Adrenal gland (tissue), 12 donors: ENCODE measurements around the gene TIGD3. TPM values are rescaled to one million over a fixed set of nuclear protein-coding genes. Genes with fewer than 3 reads are reported as not detected.

Experiments
- DNase-seq, 7 donors: peaks; one replicate each; pipeline ENCODE4 v3.0.0-alpha.2; 2019 to 2020
- H3K27ac ChIP-seq, 5 donors: fragments of 200-600 bp; sonication (generic) in 4 of 5; 1 replicate in 3 of 5; 2 replicates in 2 of 5; pipeline versions ENCODE4 v1.5.1 to v1.8.0; 2016 to 2020; ENCODE audit warnings: mild to moderate bottlenecking in 1 of 5
- H3K27me3 ChIP-seq: fragments of 200-600 bp; 2 replicates; pipeline ENCODE4 v1.8.0; 2021
- H3K36me3 ChIP-seq, 2 donors: fragments of 200-600 bp; replicated peaks in 1 of 2; 1 replicate in 1 of 2; 2 replicates in 1 of 2; pipeline versions ENCODE4 v1.5.1 to v1.8.0; 2018 to 2022
- H3K4me1 ChIP-seq, 2 donors: fragments of 200-600 bp; replicated peaks in 1 of 2; 1 replicate in 1 of 2; 2 replicates in 1 of 2; pipeline versions ENCODE4 v1.5.1 to v1.8.0; 2018 to 2021
- H3K4me3 ChIP-seq, 4 donors: fragments of 200-600 bp; sonication (generic) in 3 of 4; one replicate each; pipeline ENCODE4 v1.5.1; 2016 to 2018
- H3K9me3 ChIP-seq, 3 donors: fragments of 200-600 bp; sonication (generic) in 1 of 3; replicated peaks in 1 of 3; 1 replicate in 2 of 3; 2 replicates in 1 of 3; pipeline versions ENCODE4 v1.5.1 to v1.8.0; 2016 to 2021
- CTCF ChIP-seq, 6 experiments: fragments of 450-650 bp in 4 of 6; fragments of 200-600 bp in 2 of 6; sonication (generic) in 1 of 6; IDR thresholded peaks; 1 replicate in 5 of 6; 2 replicates in 1 of 6; pipeline versions ENCODE4 v1.5.1 to v1.8.0; 2016 to 2021; ENCODE audit warnings: antibody characterized with exemption in 6 of 6, mild to moderate bottlenecking in 2 of 6, moderate library complexity in 1 of 6
- POLR2A ChIP-seq, 2 donors: fragments of 450-650 bp; IDR thresholded peaks; one replicate each; pipeline ENCODE4 v1.6.1; 2017; ENCODE audit warnings: antibody characterized with exemption in 2 of 2, mild to moderate bottlenecking in 2 of 2, moderate library complexity in 1 of 2
- WGBS, 4 donors: extraction: QIAGEN DNeasy Blood & Tissue Kit in 2 of 4; methylation state at CpG; one replicate each; pipeline versions ENCODE4 v1.1.5 to v1.1.7; 2013 to 2017; 5-methylcytosine and 5-hydroxymethylcytosine counted together
- intact Hi-C, 2 donors: fragments of 100-400 bp; cut with DNase I; formaldehyde crosslinking; loops; one replicate each; pipeline versions ENCODE4 v1.14.1 to v1.15.0; 2022 to 2023
- polyA plus RNA-seq, 3 donors: library from polyadenylated mRNA; stranded (reverse); fragments of 200-250 nt in 2 of 3; fragments of 350-450 nt in 1 of 3; fragmentation: Illumina TruSeq in 1 of 3; extraction: RNeasy Lipid Tissue Mini Kit (QIAGEN cat#74804) in 1 of 3; gene quantifications; one replicate each; pipeline ENCODE4 v1.2.3, GENCODE V29; 2013 to 2014
- total RNA-seq, 9 donors: library from RNA; depleted of rRNA in 4 of 9; stranded (reverse); fragments of >200 nt in 4 of 9; fragments of 120-200 nt in 1 of 9; fragmentation: NEBNext Ultra II Directional in 1 of 9; extraction: Animal tissue kit (Norgen Biotek cat#: 25700) in 1 of 9; gene quantifications; one replicate each; pipeline versions ENCODE4 v1.1.0 to v1.2.4, GENCODE V29; 2013 to 2023
- donor health status: healthy with polysubstance abuse.
- donor health status: Bipolar disorder and iron deficiency.
- donor health status: DM: yes; HTN: yes; CAD: no.
- donor health status: DM: no; HTN: no; CAD: no.
- donor health status: DM: no; HTN: no; CAD: no.
- donor health status: DM: yes; HTN: yes; CAD: no.

Gene TIGD3
- total and polyA plus RNA-seq, 12 donors = 0.11 to 0.96 (median 0.33) TPM; not detected in 1

GRCh38 chr11:65355776-65356393 lies 1.3 kb downstream of the TIGD3 start:
- Histone ChIP-seq H3K4me3 (peak overlapping the region in 2 of 4 donors; percentile 41 to 79), H3K36me3 (peaks cover 0 to 20% of the 10 kb centered on the region in 2 donors), H3K9me3 (no peaks in the 10 kb centered on the region), H3K27ac (peak overlapping the region in 1 of 5 donors; percentile 52), H3K27me3 (no peaks in the 10 kb centered on the region), H3K4me1 (peaks cover 17 to 22% of the 10 kb centered on the region in 2 donors)
- TF ChIP-seq CTCF (IDR thresholded peaks at IDR 0.05) (no peak), POLR2A (IDR thresholded peaks at IDR 0.05) (no peak)
- DNase-seq = peak in 6 of 7 donors; percentile 47 to 80 (median 59)
- intact Hi-C loops = loop anchor here in 1 of 2 donors (5.0 kb wide), 1 partner anchor 156 kb away; no protein-coding TSS in a partner anchor
- 40 to 55% (median 42%) methylated on average over 14 to 35 of the region's 35 CpGs for WGBS, 4 donors

DNA sequence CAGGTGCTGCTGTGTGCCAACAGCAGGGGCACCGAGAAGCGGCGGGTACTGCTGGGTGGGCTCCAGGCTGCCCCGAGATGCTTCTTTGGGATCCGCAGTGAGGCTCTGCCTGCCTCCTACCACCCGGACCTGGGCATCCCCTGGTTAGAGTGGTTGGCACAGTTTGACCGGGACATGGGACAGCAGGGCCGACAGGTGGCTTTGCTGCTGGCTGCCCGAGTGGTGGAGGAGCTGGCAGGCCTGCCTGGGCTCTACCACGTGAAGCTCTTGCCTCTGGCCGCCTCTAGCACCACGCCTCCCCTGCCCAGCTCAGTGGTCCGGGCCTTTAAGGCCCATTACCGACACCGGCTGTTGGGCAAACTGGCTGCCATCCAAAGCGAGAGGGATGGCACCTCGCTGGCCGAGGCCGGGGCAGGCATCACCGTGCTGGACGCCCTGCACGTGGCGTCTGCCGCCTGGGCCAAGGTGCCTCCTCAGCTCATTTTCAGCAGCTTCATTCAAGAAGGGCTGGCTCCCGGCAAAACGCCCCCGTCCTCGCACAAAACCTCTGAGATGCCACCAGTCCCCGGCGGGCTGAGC lies 1.9 kb downstream of the TIGD3 start:
- H3K27ac ChIP-seq = no peak overlapping the region
- peaks cover 0 to 14% of the 10 kb centered on the region in 2 donors for H3K36me3 ChIP-seq
- H3K27me3 ChIP-seq = no peaks in the 10 kb centered on the region
- no peak overlapping the region for H3K4me3 ChIP-seq
- no peak for DNase-seq
- H3K4me1 ChIP-seq = peaks cover 17 to 22% of the 10 kb centered on the region in 2 donors
- WGBS, 4 donors = 90 to 98% (median 91%) methylated on average over 11 to 30 of the region's 30 CpGs
- TF ChIP-seq CTCF (IDR thresholded peaks at IDR 0.05) (no peak), POLR2A (IDR thresholded peaks at IDR 0.05) (no peak)
- intact Hi-C loops = loop anchor here in 1 of 2 donors (5.0 kb wide), 1 partner anchor 156 kb away; no protein-coding TSS in a partner anchor
- no peaks in the 10 kb centered on the region for H3K9me3 ChIP-seq

DNA sequence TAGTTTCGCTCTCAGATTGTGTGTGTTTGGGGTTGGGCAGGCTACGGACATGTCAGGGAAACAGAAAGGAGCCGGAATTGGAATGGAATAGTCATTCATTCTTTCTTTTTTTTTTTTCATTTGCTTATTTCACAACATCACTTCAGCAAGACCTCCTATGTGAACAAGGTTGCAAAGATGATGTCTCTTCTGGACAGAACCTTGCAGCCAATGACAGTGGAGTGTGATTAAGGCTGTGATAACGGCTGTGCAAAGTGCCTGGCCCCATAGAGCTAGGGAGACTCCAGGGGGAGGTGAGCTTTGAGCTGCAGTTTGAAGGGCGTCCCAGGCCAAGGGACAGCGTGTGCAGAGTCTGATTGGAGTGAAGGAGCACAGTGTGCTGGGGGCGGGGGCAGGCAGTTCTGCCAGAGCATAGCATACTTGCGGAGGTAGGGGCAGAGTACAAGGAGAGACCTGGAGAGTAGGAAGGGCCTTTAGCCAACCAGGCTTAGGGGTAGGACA lies 3.4 kb downstream of the TIGD3 start:
- Histone ChIP-seq H3K27me3 (no peaks in the 10 kb centered on the region), H3K4me3 (no peak overlapping the region), H3K4me1 (peaks cover 17 to 22% of the 10 kb centered on the region in 2 donors), H3K36me3 (no peaks in the 10 kb centered on the region), H3K9me3 (no peaks in the 10 kb centered on the region), H3K27ac (no peak overlapping the region)
- intact Hi-C loops = loop anchor here in 1 of 2 donors (5.0 kb wide), 1 partner anchor 154 kb away; no protein-coding TSS in a partner anchor
- peak in 1 of 7 donors; percentile 24 for DNase-seq
- TF ChIP-seq CTCF (IDR thresholded peaks at IDR 0.05) (no peak), POLR2A (IDR thresholded peaks at IDR 0.05) (no peak)
- WGBS, 4 donors = 74 to 81% (median 79%) methylated on average over 8 of the region's 8 CpGs

GRCh38 chr11:65362320-65362931 lies 7.9 kb downstream of the TIGD3 start:
- no peak overlapping the region for H3K27ac ChIP-seq
- H3K4me1 ChIP-seq = peaks cover 7 to 16% of the 10 kb centered on the region in 2 donors
- intact Hi-C loops = no loop called here
- H3K36me3 ChIP-seq = no peaks in the 10 kb centered on the region
- no peak for DNase-seq
- no peak overlapping the region for H3K4me3 ChIP-seq
- WGBS, 4 donors = 75 to 83% (median 79%) methylated on average over 10 of the region's 10 CpGs
- TF ChIP-seq POLR2A (IDR thresholded peaks at IDR 0.05) = no peak
- no peak for TF ChIP-seq CTCF (IDR thresholded peaks at IDR 0.05)
- no peaks in the 10 kb centered on the region for H3K9me3 ChIP-seq
- no peaks in the 10 kb centered on the region for H3K27me3 ChIP-seq
